Measurements from ENCODE around the gene ANKRD35. TPM values are rescaled to one million over a fixed set of nuclear protein-coding genes. Genes with fewer than 3 reads are reported as not detected.
"Not testable (repeated sequence)": the region's sequence is repeated elsewhere in the genome, so short reads cannot be mapped to it uniquely, and the experiment has no call there.

Gene ANKRD35
- total RNA-seq, 1 donor from 2014 or later, result 0.13 TPM

DNA sequence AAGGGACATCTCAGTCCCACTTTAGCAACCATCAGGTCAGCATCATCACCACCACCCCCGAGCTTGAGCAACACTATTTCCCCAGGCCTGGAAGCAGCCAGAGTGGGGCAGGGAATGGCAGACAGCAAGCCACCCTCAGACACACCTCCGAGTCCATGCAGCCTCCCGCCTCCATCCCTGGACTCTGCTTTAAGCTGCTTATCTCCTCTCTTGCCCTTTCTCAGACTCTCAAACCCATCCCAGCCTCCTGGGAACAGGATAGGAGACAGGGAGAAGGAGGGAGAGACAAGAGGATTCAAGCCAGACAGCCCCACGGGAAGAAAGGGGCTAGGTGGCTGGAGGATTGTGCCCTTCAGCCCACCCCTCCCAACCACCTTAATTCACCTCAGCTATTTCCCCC, 28.5 kb downstream of the ANKRD35 start:
- DNase-seq (ENCODE audit: low read depth), result no peak

DNA sequence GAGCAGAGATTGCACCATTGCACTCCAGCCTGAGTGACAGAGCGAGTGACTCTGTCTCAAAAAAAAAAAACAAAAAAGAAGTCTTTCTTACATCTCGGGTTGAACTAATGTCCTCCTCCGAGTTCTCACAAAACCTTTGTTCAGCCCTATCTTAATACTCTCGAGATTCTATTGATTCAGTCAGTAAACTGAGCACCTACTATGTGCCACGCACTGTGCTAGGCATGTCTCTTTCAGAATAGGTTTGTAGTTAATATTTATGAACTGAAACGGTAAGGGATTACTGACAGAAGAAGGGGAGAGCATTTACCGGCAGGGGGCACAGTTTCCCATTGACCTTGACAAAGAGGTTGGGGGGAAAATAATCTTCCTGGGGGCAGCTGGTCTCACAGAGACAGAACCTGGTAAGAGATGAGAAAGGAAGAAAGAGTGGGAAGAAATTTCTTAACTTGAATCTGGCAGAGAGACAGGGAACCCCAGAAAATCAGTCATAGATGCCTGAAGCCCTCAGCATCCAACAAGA, 30.2 kb downstream of the ANKRD35 start:
- DNase-seq (ENCODE audit: low read depth), result no peak

DNA sequence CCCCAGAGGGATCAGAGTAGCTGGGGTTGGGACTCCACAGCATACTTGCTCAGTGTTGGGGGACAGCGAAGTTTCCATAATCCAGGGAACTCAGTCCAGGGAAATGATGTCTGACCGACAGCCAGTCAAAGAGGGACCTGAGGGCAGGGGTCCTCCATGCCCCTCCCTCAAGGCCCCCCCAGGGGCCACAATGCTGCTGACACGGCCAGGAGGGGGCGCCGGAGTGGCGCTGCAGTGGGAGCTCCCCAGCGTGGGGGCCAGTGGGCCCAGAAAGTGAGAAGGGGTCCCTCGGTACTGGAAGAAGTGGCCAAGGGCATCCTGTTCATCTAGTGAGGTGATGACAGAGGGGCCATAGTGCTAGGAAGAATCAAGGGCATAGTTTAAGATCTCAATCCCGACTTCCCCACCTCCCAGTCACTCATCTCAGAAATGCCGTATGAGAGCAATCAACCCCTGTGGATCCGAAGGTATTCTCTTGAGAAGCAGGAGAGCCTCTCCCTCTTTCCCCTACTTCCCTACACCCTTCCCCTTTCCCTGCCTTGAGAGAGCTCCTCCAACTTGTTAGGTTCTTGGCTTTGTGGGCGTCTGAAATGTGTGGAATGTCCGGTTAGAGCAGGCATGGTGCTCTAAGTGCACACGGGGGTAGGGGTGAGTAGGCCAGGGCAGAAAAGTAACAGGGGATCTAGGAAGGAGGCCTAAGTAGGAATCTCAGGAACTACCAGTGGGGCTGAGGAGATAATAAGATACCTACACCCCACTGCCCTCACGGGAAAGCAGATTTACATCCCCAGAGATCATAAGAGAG, 36.1 kb downstream of the ANKRD35 start:
- peak; percentile 72 for DNase-seq (ENCODE audit: low read depth)

DNA sequence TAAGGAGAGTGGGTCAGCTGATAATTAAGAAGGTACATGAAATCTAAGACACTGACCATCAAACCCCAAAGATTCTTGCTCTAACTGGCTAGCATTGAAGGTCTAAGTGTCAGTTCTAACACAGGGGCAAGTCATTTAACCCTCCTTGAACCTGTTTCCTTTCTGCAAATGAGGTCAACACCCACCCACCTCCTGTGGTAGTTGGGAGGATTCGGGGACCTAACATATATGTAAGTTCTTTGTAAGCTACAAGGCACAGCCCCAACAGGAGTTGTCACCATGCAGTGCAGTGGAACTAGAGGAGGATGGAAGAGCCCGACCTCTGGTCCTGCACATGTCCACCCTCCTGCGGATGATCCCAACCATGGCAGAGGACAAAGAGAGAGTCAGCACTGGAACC, 37.8 kb downstream of the ANKRD35 start:
- DNase-seq (ENCODE audit: low read depth), result no peak

DNA sequence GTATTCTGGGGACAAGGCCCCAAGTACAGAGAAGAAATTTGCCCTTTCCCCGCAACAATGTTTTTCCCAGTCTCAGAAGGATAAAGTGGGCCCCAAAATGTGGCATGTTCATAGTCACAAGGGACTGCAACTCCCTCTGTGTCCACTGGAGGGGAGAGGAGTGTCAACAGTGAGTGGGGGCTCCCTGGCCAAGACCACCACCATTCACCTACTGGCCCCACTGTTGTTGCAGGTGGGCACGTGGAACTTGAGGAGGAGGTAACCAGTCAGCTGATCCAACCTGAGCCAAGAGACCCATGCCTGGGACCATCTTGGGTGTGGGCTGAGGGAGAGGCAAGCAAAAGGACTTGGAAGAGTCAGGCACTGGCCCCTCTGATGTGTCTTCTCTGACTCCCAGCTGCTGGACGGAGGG, 39.5 kb downstream of the ANKRD35 start:
- peak; percentile 65 for DNase-seq (ENCODE audit: low read depth)

DNA sequence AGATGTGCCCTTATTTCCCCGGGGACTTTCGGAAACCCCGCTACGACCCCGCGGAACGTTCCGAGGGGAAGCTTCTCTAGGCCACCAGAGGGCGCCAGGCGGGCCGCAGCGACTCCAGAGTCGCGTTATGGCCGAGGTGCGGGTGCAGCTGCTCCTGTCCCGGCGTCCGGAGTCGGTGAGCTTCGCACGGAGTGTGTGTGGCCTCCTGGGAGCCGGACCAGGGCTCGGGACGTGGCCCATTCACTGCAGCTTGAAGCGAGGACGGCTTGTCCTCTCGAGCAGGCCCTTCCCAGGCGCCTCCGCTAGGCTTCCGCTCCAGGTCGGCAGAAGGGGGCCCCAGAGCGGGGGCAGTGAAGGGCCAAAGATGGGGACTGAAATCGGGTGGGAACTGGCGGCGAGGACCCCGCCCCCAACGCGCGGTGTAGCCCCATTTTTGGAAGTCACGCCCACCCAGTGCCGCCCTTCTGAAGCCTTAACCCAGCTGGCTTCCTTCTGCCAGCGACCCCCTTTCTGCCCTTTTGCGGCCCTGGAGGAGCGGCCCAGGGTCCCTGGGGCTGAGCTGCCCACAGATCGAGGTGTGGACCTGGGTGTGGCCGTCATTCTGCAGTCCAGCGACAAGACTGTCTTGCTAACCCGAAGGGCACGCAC, 40.0 kb downstream of the ANKRD35 start, which contains the start of gene NUDT17:
Gene NUDT17, plus strand, starts transcription at position 117 of the 648 bp plus-strand sequence. Its CDS starts 11 bp downstream, at position 128.
- peak; percentile 92 for DNase-seq (ENCODE audit: low read depth)

DNA sequence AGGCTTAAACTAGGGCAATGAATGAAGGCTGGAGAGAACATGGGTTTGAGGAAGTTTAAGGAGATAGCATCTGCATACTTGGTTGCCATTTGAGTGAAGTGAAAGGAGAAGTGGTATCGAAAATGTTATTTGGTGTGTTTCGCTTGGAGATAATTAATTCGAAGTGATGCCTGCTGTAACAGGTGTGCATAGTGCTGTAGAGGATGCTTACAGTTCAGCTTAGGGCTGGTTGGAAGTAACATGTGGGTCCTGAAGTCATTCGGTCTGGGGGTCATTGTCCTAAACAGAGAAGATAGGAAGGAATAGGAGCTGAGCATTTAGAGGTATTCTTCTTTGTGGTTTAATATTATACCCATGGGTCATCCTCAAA, 40.5 kb downstream of the ANKRD35 start:
- no peak for DNase-seq (ENCODE audit: low read depth)

DNA sequence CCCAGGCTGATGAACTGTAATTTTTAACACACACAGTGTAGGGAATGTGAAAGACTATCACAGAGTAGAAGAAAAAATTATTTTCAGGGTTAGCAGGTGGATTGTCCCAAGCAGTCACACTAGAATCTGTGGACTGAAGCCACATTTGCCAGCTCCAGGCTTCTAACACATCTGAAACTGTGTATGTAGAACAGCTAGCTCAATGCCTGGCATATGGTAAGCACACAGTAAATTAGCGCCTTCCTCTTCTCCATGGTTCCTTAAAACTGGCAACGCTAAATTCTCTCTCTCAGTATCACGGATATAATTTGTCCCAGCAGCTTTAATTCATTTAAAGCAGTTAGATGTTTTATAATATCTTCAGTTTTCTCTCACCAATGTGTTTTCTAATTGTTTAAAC, 42.6 kb downstream of the ANKRD35 start:
- DNase-seq (ENCODE audit: low read depth), result no peak

DNA sequence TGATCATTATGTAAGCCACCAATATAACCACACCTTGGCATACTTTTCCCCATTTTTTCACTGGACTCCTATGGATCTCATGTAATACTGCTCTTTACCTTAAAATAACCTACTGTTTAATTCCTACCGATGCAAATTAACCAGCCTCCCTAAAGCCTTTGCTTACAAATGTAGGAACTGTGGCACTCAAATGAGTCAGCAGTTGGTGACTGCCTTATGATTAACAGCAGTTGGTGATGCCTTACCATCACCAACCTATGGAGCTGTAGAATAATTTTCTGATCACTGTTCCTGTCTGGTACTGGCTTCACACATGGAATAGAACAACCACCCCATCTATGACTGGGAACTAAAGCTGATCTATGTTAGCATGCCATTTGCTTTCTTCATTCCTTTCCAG, 48.0 kb downstream of the ANKRD35 start:
- DNase-seq (ENCODE audit: low read depth), result no peak

DNA sequence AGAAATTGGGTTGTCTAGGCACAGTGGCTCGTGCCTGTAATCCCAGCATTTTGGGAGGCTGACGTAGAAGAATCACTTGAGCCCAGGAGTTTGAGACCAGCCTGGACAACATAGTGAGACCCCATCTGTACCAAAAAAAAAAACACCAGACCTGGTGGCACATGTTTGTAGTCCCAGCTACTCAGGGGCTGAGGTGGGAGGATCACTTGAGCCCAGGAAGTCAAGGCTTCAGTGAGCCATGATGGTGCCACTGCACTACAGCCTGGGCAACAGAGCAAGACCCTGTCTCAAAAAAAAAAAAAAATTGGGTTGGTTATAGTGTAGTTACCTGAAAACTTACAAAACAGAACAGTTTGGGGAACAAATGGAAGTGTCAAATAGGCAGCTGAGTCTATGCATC, 54.9 kb downstream of the ANKRD35 start:
- not testable (repeated sequence) for DNase-seq (ENCODE audit: low read depth)

DNA sequence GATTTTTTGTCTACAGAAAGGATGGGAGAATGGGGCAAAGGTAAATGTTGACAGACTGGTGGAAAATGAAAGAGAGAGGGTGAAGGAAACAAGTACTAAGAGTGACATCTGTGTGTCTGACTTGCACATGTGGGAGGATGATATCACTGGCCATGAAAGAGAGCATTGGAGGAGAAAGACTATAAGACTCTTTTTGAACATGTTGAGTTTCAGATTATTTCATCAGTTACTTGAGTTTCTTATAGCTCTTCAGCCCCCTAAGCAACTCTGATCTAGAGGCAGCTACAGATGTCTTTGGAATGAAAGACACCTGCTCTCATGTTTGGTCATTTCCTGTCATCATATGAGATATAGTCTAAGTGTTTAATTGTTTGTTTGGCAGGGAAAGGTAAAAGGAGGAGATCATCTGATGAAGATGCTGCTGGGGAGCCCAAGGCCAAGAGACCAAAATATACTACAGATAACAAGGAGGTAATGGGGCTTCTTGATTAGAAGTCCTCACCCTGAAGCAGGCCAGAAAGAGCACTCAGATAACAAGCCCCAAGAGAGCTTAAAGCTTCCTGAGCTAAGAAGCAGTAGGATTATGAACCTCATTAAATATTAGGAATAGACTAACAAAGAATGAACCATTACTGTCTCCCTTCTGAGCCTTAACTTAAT, 57.2 kb downstream of the ANKRD35 start:
- DNase-seq (ENCODE audit: low read depth), result no peak

DNA sequence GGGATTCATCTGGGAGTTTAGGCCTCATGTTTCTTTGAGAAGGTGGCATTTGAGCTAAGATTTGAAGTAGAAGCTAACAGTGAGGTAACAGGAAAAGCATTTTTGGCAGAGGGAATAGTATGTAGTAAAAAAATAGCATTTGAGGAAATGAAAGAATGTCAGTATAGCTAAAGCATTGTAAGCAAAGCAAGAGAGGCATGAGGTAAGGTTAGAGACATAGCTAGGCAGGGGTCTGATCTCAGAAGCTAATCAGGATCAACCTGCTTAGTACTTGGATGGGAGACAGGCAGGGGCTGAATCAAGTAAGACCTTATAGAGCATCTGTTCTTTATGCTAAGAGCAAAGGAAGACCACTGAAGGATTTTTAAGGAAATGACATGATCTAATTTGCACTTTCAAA, 57.7 kb downstream of the ANKRD35 start:
- no peak for DNase-seq (ENCODE audit: low read depth)

DNA sequence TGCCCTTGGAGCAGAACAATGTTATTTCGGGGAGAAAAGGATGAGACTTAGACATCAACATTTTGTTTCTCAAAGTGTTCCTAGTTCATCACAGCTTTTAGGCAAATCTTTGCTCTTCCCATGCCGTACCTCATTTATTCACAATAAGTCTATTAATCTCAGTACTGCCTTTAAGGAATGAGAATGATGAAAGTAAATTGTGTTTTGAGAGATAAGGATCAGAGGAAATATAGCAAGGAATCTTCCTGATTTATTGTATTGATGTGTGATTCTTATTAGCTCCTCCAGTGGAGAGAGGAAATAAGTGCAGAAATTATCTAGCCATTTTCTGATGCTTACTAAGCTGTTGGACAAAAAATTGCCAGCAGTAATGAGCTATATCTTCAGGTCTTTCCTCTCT, 59.6 kb downstream of the ANKRD35 start:
- no peak for DNase-seq (ENCODE audit: low read depth)

DNA sequence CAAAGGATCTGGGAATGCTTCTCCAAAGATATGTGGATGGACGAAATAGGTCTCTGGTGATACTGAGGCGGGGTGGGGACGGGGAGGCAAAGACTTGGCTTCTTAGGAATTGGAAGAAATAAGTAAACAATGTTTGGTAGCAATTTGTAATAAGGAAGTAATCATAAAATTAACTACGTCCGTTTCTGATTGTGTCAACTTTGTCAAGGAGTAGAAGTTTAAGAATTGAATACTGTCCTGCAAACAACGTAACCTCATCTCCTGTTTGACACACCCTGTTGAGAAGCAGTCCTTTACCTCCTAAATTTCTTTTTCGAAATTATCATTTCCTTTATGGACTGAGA, 61.2 kb downstream of the ANKRD35 start:
- no peak for DNase-seq (ENCODE audit: low read depth)

DNA sequence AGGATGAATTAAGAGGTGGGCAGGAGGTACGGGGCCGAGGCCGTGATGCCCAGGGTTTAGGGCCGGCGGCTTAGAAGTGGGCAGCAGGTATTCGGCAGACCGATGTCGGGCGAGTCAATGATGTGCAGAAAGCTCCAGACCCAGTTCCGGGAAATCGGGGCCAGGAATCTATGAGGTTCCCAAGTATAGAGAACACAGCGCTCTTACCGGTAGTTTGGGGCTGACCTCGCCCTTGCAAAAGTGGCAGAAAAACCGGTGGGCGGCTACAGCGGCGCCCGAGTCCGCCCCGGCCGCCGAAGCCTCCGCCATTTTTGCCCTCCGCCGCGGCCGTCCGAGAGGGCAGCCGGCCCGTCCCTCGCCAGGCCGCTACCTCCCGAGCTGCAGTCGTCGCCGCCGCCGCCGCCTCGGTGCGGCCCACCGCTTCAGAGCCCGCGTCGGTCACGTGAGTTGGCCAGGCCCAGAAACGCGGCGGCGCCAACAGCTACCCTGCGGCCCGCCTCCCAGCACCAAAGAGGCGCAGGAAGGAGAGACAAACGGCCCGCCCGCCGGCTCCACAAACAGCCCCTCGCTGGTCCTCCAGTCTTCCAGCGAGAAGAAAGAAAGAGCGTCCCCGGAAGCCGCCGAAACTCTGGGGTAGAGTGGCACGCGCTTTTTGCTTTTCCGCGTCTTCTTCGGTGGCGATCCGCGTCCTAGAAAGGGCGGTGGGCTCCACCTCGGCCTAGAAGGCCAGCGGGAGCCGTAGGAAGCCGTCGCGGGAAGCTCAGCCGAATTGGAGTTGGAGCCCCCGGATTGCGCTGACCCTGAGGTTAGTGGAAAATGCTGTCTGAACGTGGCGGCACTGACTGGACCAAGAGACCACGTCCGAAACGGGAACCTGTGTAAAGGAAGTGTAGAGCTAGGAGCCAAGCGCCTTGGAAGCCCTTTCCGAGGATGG, 61.8 kb downstream of the ANKRD35 start, which contains the start of the genes POLR3C and RNF115:
Gene POLR3C, plus strand, starts transcription at position 636 of the 934 bp plus-strand sequence. CDS start 1,577 bp downstream, outside the sequence.
Gene RNF115, minus strand, starts transcription at position 531 of the 934 bp plus-strand sequence. Its CDS starts 222 bp downstream, at position 309.
- DNase-seq (ENCODE audit: low read depth), result peak; percentile 96

DNA sequence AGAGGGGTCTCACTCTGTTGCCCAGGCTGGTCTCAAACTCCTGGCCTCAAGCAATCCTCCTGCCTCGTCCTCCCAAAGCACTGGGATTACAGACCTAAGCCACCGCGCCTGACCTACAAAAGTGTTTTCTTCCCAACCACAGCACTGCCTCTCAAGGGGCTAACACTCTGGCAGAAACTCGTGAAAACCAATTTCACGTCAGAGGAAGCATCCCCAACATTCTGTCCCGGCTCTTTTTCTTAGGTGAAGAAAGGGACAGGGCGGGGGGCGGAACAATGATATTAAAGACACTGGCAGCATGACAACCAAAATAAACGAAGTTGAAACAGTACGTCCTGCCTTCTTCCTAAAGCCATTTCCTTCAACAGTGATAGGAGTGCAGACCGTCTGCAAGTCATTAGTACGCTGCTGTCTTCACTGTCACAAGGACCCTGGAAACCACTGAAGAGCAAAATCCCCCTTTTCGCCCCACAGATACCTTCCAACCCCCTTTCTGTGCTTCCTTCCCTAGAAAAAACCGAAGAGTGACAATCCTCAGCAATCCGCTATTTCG, 62.8 kb downstream of the ANKRD35 start:
- DNase-seq (ENCODE audit: low read depth), result not testable (repeated sequence)

DNA sequence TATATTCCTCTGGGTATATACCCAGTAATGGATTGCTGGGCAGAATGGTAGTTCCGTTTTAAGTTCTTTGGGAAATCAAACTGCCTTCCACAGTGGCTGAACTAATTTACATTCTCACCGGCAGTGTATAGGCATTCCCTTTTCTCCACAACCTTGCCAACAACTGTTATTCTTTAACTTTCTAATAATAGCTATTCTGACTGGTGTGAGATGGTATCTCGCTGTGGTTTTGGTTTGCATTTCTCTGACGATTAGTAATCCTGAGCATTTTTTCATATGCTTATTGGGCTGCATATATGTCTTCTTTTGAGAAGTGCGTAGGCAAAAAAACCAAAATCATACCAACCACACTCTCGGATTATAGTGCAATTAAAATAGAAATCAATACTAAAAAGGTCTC, 67.6 kb downstream of the ANKRD35 start:
- peak; percentile 37 for DNase-seq (ENCODE audit: low read depth)
